K562 (cell line): ENCODE results near the gene ANKS4B. TPM values are rescaled to one million over a fixed set of nuclear protein-coding genes. Genes with fewer than 3 reads are reported as not detected.

Experiments
- CEBPG ChIP-seq, 3 experiments: fragments of 200-800 bp in 1 of 3; sonication (Bioruptor generic) in 1 of 3; sonication (generic) in 1 of 3; formaldehyde crosslinking in 1 of 3; IDR thresholded peaks in 2 of 3; conservative IDR thresholded peaks in 1 of 3; 2 replicates each; pipeline versions ENCODE4 v1.6.1 to v1.8.0; 2016 to 2022; ENCODE audit warnings: missing compliant biosample characterization in 2 of 3, missing genetic modification characterization in 2 of 3, mild to moderate bottlenecking in 1 of 3, missing genetic modification reagents in 1 of 3
- E2F4 ChIP-seq: sonication (generic); formaldehyde crosslinking; IDR thresholded peaks from 2 replicates; pipeline ENCODE4 v1.8.0; 2022; ENCODE audit warnings: mild to moderate bottlenecking, low read depth, missing genetic modification reagents
- HMGN3 ChIP-seq: IDR thresholded peaks from 2 replicates; pipeline ENCODE4 v1.6.1; 2011; ENCODE audit warnings: borderline replicate concordance, low read depth, mild to moderate bottlenecking, mixed read lengths, low read length; ENCODE audit not compliant: insufficient read length; ENCODE audit errors: extremely low read depth
- NCOA2 ChIP-seq, 2 experiments: fragments of 450-650 bp; IDR thresholded peaks; 2 replicates each; pipeline ENCODE4 v1.6.1; 2018; ENCODE audit warnings: mild to moderate bottlenecking in 2 of 2, moderate library complexity in 1 of 2; ENCODE audit not compliant: partially characterized antibody in 2 of 2
- NFXL1 ChIP-seq: fragments of 450-650 bp; formaldehyde crosslinking; IDR thresholded peaks from 2 replicates; pipeline ENCODE4 v1.4.0; 2021; ENCODE audit warnings: mild to moderate bottlenecking
- PCBP1 ChIP-seq: fragments of 200-400 bp; formaldehyde crosslinking; IDR thresholded peaks from 2 replicates; pipeline ENCODE4 v1.6.1; 2018; ENCODE audit warnings: mild to moderate bottlenecking, low read depth, low read length; ENCODE audit not compliant: poor library complexity, severe bottlenecking
- PRPF4 ChIP-seq: fragments of 200-400 bp; formaldehyde crosslinking; IDR thresholded peaks from one replicate; pipeline ENCODE4 v1.6.1; 2017; ENCODE audit warnings: low read length, low read depth, mild to moderate bottlenecking; ENCODE audit not compliant: insufficient read depth, poor library complexity, severe bottlenecking
- SIN3A ChIP-seq, 2 experiments: fragments of 150-350 bp in 1 of 2; IDR thresholded peaks; 2 replicates each; pipeline ENCODE4 v1.6.1; 2011 to 2016; ENCODE audit warnings: borderline replicate concordance in 2 of 2, low read depth in 2 of 2, low read length in 2 of 2, mild to moderate bottlenecking in 2 of 2, moderate library complexity in 2 of 2; ENCODE audit not compliant: control insufficient read depth in 1 of 2
- SREBF2 ChIP-seq: sonication (generic); formaldehyde crosslinking; IDR thresholded peaks from 2 replicates; pipeline ENCODE4 v1.4.0; 2020; ENCODE audit warnings: mild to moderate bottlenecking, missing genetic modification reagents
- STAG1 ChIP-seq: sonication (generic); formaldehyde crosslinking; IDR thresholded peaks from 2 replicates; pipeline ENCODE4 v1.5.0; 2020; ENCODE audit warnings: missing genetic modification reagents, borderline replicate concordance
- TRIM25 ChIP-seq: fragments of 450-650 bp; IDR thresholded peaks from 2 replicates; pipeline ENCODE4 v1.7.0; 2016; ENCODE audit warnings: borderline replicate concordance
- VEZF1 ChIP-seq: fragments of 200-800 bp; sonication (Bioruptor generic); IDR thresholded peaks from 2 replicates; pipeline ENCODE4 v1.6.1; 2017; ENCODE audit warnings: missing genetic modification characterization, missing compliant biosample characterization
- ZNF79 ChIP-seq: fragments of 250-450 bp; sonication (Bioruptor Pico); IDR thresholded peaks from 2 replicates; pipeline ENCODE4 v1.4.0; 2020; ENCODE audit warnings: low read depth, mild to moderate bottlenecking, moderate library complexity
- polyA plus RNA-seq, 8 experiments: library from polyadenylated mRNA; depleted of rRNA in 4 of 8; stranded (reverse) in 5 of 8; unstranded in 3 of 8; fragments of >200 nt; fragmentation: Nextera tagmentation in 2 of 8; fragmentation: Illumina TruSeq in 1 of 8; extraction: Ambion mirVana in 2 of 8; extraction: Trizol in 1 of 8; gene quantifications; 2 replicates each; pipeline versions ENCODE4 v1.2.1 to v1.2.3, GENCODE V29; 2011 to 2014; ENCODE audit warnings: inconsistent platforms in 1 of 8, missing spikeins in 1 of 8
- total RNA-seq, 7 experiments: library from RNA; depleted of rRNA in 6 of 7; stranded (reverse); fragments of >200 nt in 6 of 7; fragmentation: Illumina TruSeq in 2 of 7; extraction: Trizol in 2 of 7; gene quantifications; 2 replicates each; pipeline versions ENCODE4 v1.2.1 to v1.2.3, GENCODE V29; 2011 to 2021; ENCODE audit warnings: low replicate concordance in 1 of 7
- TF ChIP-seq, protein P1 (sequence below): IDR thresholded peaks from 2 replicates; pipeline ENCODE4 v1.6.1; 2011; ENCODE audit warnings: borderline replicate concordance, low read depth, mild to moderate bottlenecking, moderate library complexity, low read length; ENCODE audit not compliant: insufficient read depth, poor library complexity, severe bottlenecking
- TF ChIP-seq, protein P2 (sequence below), 2 experiments: fragments of 450-650 bp; conservative IDR thresholded peaks; 2 replicates each; pipeline ENCODE4 v1.6.1; 2017; ENCODE audit warnings: mild to moderate bottlenecking in 2 of 2, moderate library complexity in 2 of 2

The ANKS4B gene
- total and polyA plus RNA-seq, 9 of the 15 experiments (the other 6 are each of a cell fraction or from before 2014, with no cell fraction given) = not detected

- TF ChIP-seq, protein P1, sequence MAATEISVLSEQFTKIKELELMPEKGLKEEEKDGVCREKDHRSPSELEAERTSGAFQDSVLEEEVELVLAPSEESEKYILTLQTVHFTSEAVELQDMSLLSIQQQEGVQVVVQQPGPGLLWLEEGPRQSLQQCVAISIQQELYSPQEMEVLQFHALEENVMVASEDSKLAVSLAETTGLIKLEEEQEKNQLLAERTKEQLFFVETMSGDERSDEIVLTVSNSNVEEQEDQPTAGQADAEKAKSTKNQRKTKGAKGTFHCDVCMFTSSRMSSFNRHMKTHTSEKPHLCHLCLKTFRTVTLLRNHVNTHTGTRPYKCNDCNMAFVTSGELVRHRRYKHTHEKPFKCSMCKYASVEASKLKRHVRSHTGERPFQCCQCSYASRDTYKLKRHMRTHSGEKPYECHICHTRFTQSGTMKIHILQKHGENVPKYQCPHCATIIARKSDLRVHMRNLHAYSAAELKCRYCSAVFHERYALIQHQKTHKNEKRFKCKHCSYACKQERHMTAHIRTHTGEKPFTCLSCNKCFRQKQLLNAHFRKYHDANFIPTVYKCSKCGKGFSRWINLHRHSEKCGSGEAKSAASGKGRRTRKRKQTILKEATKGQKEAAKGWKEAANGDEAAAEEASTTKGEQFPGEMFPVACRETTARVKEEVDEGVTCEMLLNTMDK = no peak
- TF ChIP-seq, protein P2, sequence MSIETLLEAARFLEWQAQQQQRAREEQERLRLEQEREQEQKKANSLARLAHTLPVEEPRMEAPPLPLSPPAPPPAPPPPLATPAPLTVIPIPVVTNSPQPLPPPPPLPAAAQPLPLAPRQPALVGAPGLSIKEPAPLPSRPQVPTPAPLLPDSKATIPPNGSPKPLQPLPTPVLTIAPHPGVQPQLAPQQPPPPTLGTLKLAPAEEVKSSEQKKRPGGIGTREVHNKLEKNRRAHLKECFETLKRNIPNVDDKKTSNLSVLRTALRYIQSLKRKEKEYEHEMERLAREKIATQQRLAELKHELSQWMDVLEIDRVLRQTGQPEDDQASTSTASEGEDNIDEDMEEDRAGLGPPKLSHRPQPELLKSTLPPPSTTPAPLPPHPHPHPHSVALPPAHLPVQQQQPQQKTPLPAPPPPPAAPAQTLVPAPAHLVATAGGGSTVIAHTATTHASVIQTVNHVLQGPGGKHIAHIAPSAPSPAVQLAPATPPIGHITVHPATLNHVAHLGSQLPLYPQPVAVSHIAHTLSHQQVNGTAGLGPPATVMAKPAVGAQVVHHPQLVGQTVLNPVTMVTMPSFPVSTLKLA (conservative IDR thresholded peaks at IDR 0.05) = peak; percentile 71 to 81
- TF ChIP-seq NFXL1 (no peak), TRIM25 (no peak), HMGN3 (peak; percentile 52), PRPF4 (no peak), ZNF79 (CRISPR knock-in tag) (no peak), VEZF1 (CRISPR knock-in tag) (peak; percentile 47; the same call in 1 of the 2 replicates), STAG1 (CRISPR knock-in tag) (peak; percentile 54), PCBP1 (peak; percentile 78), SIN3A (IDR thresholded peaks at IDR 0.05; ENCODE audit: borderline replicate concordance in 2 of 2, control insufficient read depth in 1 of 2, low read depth in 2 of 2, low read length in 2 of 2) (peak in 1 of 2 experiments; percentile 18; a peak in 1 of 4 replicates), E2F4 (CRISPR knock-in tag) (peak; percentile 48; the same call in 1 of the 2 replicates), NCOA2 (IDR thresholded peaks at IDR 0.05; ENCODE audit: partially characterized antibody in 2 of 2) (no peak), SREBF2 (CRISPR knock-in tag) (no peak), CEBPG (CRISPR knock-in tag; IDR thresholded peaks at IDR 0.05) (peak; percentile 61), CEBPG (tag; conservative IDR thresholded peaks at IDR 0.05 in 1 of 2, IDR thresholded peaks at IDR 0.05 in 1 of 2) (0 out of 4 replicates have a peak, but pooled peaks of 1 of the 2 experiments have one; percentile 25)
These were observed 67.8 kb downstream of the ANKS4B start (continued) for GRCh38 chr16:21301168-21301894.
